Stimulated activated CD8-positive, alpha-beta memory T cell treated with anti-CD3 and anti-CD28 coated beads, Interleukin-4, amount 100 ng/mL, for 4 hours (primary cell): ENCODE data around the gene TRANK1.
"Not testable (repeated sequence)": the region's sequence is repeated elsewhere in the genome, so short reads cannot be mapped to it uniquely, and the experiment has no call there.

Experiments
- DNase-seq, 2 donors: peaks; one replicate each; pipeline ENCODE4 v3.0.0-alpha.2; 2020; ENCODE audit warnings: low read depth in 2 of 2, low spot score in 1 of 2

TRANK1 gene

DNA sequence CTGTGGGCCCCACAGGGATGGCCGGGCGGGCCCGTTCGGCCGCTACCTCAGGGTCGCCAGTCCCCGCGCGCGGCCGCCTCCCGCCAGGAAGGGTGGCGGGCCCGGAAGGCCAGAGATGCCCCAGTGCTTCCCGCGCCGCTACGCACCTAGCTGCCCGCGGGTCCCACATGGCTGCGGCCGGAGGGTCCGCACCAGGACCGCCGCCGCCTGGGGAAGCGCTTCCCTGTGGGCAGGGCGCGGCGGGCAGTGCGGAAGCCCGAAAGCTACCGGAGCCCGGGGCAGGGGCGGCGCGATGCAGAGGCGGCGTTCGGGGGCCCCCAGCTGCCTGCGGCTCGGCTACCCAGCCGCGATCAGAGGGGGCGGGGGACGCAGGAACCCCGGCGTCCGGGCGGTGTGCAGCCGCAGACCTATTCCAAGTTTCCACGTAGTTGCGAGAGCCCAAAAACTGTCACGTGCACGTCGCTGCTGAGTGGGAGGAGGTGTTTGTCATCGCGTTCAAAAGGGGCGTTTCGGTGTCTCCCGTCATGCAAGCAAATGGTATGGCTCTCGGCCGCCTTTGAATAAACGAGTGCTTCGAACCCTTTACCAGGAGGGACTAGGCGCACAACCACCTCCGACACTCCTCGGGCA is at the start of gene TRANK1:
Gene TRANK1, minus strand, starts transcription at position 414 of the 630 bp plus-strand sequence. Its CDS starts 245 bp downstream, at position 169.
- DNase-seq: peak; percentile 62 to 78

DNA sequence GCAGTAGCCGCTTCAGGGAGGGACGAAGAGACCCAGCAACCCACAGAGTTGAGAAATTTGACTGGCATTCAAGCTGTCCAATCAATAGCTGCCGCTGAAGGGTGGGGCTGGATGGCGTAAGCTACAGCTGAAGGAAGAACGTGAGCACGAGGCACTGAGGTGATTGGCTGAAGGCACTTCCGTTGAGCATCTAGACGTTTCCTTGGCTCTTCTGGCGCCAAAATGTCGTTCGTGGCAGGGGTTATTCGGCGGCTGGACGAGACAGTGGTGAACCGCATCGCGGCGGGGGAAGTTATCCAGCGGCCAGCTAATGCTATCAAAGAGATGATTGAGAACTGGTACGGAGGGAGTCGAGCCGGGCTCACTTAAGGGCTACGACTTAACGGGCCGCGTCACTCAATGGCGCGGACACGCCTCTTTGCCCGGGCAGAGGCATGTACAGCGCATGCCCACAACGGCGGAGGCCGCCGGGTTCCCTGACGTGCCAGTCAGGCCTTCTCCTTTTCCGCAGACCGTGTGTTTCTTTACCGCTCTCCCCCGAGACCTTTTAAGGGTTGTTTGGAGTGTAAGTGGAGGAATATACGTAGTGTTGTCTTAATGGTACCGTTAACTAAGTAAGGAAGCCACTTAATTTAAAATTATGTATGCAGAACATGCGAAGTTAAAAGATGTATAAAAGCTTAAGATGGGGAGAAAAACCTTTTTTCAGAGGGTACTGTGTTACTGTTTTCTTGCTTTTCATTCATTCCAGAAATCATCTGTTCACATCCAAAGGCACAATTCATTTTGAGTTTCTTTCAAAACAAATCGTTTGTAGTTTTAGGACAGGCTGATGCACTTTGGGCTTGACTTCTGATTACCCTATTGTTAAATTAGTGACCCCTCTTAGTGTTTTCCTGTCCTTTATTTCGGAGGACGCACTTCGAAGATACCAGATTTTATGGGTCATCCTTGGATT is 48.8 kb upstream of the TRANK1 start, which contains the start of gene MLH1:
Gene MLH1, plus strand, starts transcription at position 193 of the 958 bp plus-strand sequence. Its CDS starts 30 bp downstream, at position 223.
- peak; percentile 86 to 98 for DNase-seq

GRCh38 chr3:36992806-36993325 is 48.0 kb upstream of the TRANK1 start, which contains the start of gene EPM2AIP1:
Gene EPM2AIP1, minus strand, starts transcription at chr3:36993131. Its CDS starts 54 bp downstream, at chr3:36993077.
- peak in 1 of 2 donors; percentile 98 for DNase-seq

DNA sequence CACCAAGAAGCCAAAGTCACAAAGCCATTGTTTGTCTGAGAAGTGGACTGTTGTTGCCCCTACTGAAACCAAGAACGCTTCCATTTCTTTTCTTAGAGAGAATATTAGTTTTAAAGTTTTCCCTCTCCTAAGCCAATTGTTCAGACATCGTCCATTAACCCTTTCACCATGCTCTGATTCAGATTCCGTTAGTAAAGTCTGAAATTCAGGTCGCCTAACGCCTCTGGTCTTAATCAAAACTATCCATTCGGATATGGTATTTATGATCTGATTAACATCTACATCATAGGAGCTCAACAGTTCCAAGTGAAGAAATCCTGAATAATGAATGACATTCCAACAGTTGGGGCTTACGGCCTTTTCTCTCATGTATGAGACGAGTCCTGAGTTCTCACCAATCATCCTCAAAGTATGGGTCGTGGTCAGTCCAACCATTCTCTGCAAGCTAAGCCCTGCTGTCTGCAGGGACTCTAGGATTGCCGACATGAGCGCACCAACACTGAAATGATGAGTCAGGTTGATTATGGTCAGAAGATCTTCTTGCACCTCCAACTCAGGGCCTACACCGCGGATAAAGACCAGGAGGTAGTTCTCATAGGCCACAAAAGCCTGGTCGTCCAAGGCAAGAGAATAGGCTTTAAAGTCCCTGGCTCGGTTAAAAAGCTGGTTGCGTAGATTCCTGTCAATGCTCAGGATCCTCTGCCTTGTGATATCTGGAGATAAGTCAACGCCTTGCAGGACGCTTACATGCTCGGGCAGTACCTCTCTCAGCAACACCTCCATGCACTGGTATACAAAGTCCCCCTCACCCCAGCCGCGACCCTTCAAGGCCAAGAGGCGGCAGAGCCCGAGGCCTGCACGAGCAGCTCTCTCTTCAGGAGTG is 47.3 kb upstream of the TRANK1 start:
- no peak for DNase-seq

DNA sequence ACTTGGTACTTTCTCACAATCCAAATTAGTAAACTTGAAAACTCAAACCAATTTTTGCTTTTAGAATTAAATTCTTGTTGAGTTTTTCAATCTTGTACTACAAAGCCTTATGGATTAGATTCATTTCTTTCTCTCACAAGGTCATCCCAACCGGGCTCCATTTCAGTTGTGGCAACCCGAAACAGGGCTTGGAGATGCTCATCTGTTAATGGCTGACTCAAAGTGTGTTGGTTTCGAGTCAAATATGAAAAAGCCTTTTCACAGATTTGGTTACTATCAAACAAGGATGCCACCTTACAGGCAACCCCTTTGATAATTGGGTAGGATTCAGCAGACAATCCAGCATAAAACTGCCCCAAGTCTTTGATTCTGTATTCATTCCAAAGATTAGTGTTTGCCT is 46.3 kb upstream of the TRANK1 start:
- DNase-seq: no peak

DNA sequence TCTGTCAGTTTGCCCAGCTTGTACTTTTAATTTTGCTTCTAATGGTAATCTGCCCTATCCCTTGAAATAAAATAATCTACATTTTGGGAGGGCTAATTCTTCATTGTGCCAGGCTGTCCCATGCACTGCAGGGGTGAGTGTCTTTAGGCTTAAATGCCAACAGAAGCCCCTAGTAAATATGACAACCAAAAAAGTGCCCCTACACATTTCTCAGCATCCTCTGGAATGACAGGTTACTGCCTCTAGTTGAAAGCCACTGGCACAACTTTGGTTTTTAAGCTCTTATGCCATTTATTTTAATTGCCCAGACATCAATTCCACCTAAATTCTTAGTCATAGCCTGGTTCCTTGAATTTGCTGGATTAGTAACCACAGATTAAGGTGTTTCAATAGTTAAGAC is 44.7 kb upstream of the TRANK1 start:
- DNase-seq: no peak

GRCh38 chr3:36989005-36989404 is 44.2 kb upstream of the TRANK1 start:
- DNase-seq: no peak

GRCh38 chr3:36988356-36988755 is 43.5 kb upstream of the TRANK1 start:
- no peak for DNase-seq

DNA sequence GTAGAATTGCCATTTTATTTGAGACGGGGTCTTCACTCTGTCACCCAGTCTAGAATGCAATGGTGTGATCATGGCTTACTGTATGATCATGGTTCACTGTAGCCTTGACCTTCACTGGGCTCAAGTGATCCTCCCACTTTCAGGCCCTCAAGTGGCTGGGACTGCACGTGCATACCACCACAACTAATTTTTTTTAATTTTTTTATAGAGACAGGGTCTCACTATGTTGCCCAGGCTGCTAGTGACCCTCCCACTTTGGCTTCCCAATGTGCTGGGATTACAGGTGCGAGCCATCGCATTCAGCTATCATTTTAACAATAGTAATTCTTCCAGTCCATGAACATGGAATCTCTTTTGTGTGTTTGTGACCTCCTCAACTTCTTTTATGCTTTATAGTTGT is 36.2 kb upstream of the TRANK1 start:
- no peak for DNase-seq

GRCh38 chr3:36973139-36973538 is 28.3 kb upstream of the TRANK1 start:
- DNase-seq: no peak

GRCh38 chr3:36972163-36972562 is 27.3 kb upstream of the TRANK1 start:
- no peak for DNase-seq

- no peak for DNase-seq
These were observed 24.9 kb upstream of the TRANK1 start for GRCh38 chr3:36969540-36970432.

DNA sequence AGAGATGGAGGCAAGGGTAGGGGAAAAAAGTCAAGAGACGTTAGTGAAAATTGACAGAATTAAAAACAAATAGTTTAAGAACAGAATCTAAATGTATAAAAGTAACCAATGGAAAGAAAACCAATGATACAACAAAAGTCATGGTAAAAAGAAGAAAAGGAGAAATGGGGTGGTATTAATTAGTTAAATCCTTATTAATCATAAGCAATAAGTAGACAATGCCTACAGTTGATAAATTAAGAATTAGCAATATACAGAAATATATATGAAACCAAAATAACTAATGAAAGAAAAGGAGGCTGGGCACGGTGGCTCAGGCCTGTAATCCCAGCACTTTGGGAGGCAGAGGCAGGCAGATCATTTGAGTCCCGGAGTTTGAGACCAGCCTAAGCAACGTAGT is 24.2 kb upstream of the TRANK1 start:
- no peak for DNase-seq

- no peak for DNase-seq
These were observed 20.6 kb upstream of the TRANK1 start for GRCh38 chr3:36965440-36965839.

- DNase-seq: no peak
These were observed 20.0 kb upstream of the TRANK1 start for GRCh38 chr3:36964817-36965216.

- no peak for DNase-seq
These were observed 19.5 kb upstream of the TRANK1 start for GRCh38 chr3:36964331-36964730.

DNA sequence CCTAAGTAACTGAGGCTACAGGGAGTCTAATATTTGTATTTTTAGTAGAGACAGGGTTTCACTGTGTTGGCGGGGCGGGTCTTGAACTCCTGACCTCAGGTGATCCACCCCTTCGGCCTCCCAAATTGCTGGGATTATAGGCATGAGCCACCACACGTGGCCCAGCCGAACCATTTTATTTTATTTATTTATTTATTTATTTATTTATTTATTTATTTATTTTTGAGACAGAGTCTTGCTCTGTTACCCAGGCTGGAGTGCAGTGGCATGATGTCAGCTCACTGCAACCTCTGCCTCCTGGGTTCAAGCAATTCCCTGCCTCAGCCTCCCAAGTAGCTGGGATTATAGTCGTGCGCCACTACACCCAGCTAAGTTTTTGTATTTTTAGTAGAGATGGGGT is 18.2 kb upstream of the TRANK1 start:
- DNase-seq: not testable (repeated sequence)

- no peak for DNase-seq
These were observed 15.6 kb upstream of the TRANK1 start for GRCh38 chr3:36960502-36960901.

DNA sequence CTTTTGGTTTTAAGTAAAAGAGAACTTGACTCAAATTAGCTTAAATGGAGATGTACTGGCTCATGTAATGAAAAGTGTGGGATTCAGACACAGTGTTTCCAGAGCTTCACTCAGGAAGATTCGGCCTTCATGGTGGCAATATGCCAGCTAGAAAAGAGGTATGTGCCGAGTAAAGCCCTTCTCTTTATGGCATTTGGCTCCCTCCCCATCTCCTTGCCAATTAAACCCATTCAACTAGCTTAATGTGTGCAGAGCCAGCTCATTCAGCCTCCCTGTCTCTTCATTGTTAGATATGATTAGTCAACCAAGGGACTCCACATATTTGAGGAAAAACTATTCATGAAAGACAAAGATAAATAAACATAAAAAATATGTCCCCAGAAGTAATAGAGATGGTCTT is 15.0 kb upstream of the TRANK1 start:
- no peak for DNase-seq
